Iris pigment epithelial cell (primary cell): Measurements from ENCODE around the gene RAB4B.
"Not testable (repeated sequence)": the region's sequence is repeated elsewhere in the genome, so short reads cannot be mapped to it uniquely, and the experiment has no call there.

ENCODE experiments used
- DNase-seq: peaks from one replicate; pipeline ENCODE4 v3.0.0-alpha.2; 2011; ENCODE audit warnings: low read depth

RAB4B gene, protein sequence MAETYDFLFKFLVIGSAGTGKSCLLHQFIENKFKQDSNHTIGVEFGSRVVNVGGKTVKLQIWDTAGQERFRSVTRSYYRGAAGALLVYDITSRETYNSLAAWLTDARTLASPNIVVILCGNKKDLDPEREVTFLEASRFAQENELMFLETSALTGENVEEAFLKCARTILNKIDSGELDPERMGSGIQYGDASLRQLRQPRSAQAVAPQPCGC

DNA sequence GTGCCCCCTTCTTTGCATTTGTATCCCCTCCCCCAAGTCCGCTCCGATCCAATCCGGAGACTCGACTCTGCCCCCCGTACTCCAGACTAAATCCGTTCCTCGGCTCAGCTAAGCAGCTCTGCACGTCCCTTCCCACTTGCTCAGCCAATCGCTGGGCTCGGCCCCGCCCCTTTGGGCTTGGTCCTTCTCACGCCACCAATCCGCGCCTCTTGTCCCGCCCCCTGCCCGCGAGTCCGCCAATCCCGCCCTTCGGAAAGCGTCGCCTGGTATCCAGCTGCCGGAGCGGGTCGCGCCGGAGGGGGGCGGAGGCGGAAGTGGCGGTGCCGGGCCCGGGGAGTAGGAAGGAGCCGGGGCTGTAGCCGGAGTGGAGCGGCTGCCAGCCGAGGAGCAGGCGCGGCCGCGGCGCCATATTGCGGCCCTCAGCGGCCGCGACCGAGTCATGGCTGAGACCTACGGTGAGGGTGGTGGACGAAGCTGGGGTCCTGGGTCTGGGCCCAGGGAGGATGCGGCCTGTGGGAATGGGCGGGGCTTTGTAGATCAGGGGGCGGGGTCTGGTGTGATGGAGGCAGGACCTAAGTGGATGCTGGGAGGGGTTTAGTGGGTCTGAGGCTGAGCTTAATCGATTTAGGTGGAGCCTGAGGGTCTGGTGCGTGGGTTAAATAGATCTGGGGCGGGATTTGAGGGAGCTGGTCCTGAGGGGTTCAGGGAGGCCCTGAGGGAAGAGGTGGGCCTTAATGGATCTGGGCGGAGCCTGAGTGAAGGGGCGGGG is at the start of gene RAB4B:
RAB4B (plus strand) TSS at position 311 of the 769 bp plus-strand sequence; CDS start at position 440, 129 bp downstream.
- DNase-seq = peak; percentile 100

DNA sequence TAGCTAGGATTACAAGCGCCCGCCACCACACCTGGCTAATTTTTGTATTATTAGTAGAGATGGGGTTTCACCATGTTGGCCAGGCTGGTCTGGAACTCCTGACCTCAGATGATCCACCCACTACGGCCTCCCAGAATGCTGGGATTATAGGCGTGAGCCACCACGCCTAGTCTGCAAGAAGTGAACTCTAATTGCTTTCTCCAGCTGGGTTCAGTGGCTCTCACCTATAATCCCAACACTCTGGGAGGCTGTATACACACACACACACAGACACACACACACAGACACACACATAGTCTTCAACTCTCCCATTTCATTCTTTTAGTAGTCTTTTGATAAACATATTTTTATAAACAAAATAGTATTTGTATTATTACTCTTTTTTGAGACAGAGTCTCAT is 48.0 kb upstream of the RAB4B start:
- DNase-seq = not testable (repeated sequence)

DNA sequence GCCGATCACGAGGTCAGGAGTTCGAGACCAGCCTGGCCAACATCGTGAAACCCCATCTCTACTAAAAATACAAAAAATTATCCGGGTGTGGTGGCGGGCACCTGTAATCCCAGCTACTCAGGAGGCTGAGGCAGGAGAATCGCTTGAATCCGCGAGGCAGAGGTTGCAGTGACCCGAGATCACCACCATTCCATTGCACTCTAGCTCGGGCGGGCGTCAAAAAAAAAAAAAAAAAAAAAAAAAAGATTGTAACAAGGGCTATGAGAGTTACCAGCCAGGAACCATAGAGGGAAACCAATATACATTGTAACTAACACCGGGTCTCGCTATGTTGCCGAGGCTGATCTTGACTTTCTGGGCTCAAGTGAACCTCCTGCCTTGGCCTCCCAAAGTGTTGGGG is 45.7 kb upstream of the RAB4B start:
- DNase-seq = not testable (repeated sequence)

DNA sequence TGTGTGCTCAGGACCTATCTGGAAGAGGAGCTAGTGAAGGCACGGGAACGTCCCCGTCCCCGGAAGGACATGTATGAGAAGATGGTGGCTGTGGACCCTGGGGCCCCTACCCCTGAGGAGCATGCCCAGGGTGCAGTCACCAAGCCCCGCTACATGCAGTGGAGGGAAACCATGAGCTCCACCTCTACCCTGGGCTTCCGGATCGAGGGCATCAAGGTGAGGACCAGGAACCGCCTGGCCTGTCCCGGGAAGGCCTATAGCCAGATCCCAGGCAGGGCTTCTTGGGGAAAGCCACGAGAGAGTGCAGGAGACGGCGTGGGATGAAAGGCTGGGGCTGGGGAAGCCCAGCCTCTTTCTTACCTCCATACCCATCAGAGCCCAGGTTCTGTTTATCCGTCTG is 44.9 kb upstream of the RAB4B start:
- DNase-seq = no peak

DNA sequence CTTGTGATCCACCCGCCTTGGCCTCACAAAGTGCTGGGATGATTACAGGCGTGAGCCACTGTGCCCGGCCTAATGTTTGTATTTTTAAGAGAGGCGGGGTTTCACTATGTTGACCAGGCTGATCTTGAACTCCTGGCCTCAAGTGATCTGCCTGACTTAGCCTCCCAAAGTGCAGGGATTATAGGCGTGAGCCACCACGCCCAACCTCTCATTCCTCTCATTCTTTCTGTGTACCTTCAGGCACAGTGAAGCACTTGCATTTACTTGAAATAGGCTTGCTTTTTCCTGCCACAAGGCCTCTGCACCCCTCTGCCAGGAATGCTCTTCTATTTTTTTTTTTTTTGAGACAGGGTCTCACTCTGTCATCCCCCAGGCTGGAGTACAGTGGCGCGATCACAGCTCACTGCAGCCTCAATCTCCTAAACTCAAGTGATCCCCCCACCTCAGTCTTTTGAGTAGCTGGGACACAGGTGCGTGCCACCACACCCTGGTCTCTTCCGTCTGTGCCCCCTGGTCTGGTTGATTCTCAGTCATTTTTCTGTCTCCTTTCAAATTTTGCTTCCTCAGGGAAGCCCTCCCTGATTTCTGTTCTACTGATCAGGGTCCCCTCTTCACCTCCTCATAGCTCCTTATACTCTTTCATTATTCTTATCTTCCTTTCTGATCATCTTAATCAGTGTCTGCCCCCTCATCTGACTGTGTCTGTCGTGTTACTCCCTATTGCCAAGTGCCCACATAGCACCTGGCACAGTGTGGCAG is 42.9 kb upstream of the RAB4B start:
- DNase-seq = no peak

DNA sequence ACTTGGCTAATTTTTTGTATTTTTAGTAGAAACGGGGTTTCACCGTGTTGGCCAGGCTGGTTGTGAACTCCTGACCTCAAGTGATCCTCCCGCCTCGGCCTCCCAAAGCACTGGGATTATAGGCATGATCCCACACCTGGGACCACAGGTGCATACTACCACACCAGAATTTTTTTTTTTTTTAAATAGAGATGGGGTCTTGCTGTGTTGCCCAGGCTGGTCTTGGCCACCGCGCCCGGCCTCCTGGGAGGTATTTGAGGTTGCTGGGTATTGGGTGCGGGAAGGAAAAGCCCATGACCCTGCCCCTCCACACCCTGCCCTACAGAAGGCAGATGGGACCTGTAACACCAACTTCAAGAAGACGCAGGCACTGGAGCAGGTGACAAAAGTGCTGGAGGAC is 41.4 kb upstream of the RAB4B start:
- DNase-seq = no peak

DNA sequence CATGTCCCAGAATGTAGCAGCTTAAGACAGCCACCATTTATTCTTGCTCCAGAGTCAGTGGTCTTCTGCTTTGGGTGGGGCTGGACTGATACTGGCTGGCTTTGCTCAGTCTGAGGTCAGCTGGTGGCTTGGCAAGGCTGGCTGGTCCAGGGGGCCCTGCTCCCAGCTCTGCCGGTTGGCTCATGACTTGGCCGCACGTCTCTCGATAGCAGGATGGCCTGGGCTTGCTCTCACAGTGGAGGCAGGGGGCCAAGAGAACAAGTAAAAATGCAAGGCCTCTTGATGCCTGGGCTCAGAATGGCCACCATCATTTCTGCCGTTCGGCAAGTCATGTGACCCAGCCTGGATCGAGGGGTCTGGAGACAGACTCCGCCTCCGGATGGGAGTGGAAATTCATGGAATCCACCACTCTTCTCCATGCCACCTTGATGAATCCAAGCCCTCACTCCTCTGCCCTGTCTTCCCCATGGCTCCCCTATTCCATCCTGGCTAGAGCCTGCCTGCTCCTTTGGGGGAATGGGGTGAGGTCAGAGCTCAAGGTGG is 40.9 kb upstream of the RAB4B start:
- DNase-seq = no peak

DNA sequence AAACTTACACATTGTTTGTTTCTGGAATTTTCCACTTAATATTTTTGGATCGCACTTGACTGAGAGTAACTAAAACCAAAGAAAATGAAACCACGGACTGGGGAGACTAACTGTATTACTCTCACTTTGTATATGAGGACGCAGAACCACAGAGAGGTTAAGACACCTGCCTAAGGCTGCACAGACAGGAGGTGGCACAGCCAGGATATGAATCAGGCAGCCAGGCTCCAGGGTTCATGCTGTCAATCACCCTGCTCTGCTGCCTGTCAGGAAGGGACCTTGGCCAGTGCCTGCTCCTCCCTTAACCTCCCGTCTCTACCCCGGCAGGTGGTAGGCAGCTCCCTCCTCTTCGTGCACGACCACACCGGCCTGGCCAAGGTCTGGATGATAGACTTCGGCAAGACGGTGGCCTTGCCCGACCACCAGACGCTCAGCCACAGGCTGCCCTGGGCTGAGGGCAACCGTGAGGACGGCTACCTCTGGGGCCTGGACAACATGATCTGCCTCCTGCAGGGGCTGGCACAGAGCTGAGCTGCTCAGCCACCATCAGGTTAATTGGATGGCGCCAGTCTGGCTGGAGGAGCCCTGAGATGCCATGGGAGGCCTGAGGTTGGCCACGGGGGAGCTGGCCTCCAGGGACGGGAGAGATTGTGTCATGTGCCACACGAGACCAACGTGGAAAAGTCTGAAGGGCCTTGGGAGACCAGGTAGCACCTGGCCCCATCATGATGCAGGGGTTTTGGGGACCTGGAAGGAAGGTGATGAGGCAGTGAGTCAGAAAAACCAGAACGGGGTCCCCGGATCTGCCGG is 38.8 kb upstream of the RAB4B start:
- DNase-seq = no peak

DNA sequence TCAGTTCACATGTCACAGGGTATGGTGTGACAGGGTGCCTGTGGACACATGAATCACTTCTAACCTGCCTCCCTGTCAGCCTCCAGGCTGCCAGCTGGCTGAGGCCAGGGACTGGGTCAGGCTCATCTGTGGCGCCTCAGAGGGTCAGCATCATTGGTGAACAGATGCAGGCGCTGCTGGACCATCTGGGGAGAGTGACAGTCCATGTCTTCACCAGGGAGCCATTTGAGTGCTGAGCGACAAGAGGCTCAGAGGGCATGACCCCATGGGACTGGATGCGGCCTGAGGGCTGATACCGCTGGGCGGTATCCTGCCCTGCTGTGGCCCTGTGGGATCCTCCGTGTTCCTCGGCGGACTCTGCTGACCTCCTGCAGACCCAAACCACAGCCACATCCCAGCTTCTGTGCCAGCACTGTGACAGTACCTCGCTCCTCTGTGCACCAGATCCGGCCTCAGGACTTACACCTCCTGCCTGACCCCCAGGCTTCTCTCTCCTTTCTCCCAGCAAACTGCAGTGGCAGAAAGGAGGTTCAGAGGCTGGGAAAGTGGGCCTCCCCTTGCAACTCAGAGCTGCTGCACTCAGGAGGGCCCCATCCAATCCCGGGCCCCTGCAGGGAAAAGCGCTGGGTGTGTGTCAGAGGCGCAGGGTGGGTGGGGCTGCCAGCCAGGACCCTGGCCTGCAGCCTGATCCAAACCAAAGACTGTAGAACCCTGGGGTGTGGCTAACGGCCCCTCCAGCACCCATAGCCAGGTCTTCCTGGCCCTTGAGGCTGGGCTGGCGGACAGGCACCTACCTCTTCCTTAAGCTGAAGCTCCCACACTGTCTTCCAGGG is 38.0 kb upstream of the RAB4B start:
- no peak for DNase-seq

DNA sequence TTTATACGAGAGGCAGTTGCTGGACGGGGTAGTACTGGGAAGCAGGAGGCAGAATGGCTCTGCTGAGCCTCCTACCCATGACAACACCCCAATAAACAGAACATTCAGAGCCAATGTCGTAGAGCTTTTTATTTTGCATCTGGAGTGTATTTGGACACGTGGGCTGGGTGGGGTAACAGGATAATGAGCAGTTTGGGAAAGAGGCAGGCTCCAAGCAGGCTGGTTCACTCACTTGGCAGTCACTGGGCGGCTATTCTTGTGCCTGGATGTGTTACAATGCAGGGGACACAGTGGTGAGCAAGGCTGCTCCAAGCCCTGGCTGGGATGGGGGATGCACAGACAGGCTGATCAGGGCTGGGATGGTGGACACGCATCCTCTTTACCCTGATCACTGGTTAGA is 37.3 kb upstream of the RAB4B start:
- no peak for DNase-seq

DNA sequence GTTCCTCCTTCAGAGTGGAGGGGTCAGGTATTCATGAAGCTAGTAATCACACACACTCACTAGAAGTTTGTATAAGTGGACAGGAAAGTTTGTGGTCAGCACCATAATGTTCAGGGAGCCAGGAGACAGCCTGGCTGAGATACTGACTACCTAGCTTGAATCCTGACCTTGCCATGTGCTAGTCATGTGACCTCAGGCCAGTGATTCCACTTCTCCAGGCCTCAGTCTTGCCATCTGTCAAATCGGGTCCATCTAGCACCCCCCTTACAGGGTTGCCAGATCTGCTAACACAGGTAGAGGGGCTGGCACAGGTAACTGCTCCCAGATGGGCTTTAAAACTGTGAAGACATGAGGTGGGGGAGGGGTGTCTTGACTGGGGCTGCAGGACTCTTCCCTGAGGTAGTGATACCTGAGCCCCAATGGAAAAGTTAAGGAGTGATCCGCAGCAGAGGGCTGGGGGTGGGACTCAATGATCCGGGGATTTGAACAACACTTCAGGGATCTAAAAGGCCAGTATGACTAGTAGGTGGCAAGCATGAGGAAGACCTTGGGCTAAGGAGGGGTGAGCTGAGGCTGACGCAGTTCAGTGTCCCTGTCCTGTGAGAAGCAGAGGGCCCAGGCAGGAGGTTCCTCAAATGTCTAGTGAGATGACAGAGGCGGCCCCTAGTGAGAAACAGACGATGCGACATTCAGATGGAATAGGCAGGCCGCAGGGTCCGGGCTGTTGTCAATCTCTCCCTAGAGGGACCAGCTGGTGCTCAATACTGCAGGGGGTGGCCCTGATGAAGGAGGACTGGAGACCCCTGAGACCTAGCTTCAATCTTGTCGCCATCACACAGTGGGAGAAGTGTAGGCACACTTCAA is 36.3 kb upstream of the RAB4B start:
- DNase-seq = peak; percentile 16

DNA sequence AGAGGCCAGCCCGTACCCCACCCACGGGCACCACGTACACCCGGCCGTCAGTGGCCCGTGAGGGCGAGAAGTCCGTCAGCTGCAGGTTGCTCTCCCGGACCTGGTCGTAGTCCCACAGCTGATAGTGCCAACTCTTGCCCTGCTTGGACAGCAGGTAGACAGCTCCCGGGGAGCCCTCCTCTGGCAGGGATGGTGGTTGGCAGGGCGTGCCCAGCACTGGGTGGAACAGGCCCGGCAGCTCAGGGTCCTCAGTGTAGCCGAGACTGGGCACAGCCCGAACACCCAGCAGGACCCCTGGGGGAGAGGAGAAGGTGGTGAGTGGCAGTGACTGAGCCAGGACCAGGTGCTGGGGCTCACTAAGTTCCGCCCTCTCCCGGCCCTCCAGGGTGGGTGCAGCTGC is 35.6 kb upstream of the RAB4B start:
- no peak for DNase-seq

DNA sequence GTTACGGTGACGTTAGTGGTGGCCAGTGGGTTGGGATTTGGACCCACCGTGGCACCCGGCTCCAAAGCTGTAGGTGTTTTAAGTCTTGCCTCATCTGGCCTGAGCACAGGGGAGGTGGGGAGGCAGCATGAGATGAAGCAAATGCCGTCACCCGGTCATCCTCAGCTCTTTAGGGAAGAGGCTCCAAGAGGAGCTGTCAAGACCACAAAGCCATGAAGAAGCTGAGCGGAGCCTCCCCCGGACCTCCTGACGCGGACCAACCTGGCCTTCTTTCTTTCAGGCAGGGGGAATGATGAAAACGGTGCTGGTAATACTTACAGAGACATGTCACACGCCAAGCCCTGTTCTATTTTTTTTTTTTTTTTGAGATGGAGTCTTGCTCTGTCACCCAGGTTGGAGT is 35.2 kb upstream of the RAB4B start:
- DNase-seq = no peak

DNA sequence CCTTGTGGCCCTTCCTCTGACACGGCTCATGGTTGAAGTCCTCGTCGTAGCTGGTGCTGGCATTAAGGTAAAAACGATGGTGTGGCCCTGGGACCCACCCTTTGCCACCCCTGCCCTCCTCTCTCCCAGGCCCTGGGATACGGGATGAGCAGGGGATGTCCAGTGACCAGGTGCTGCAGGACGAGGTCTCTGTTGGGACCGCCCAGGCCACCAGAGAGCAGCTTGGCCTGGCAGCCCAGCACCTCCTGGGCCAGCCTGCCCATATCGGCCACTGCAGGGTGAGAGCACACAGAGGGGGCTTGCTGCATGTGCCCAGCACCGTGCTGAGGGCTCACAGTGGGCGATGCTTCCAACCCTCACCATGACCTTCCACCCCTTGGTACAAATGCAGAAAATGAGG is 34.1 kb upstream of the RAB4B start:
- DNase-seq = no peak

DNA sequence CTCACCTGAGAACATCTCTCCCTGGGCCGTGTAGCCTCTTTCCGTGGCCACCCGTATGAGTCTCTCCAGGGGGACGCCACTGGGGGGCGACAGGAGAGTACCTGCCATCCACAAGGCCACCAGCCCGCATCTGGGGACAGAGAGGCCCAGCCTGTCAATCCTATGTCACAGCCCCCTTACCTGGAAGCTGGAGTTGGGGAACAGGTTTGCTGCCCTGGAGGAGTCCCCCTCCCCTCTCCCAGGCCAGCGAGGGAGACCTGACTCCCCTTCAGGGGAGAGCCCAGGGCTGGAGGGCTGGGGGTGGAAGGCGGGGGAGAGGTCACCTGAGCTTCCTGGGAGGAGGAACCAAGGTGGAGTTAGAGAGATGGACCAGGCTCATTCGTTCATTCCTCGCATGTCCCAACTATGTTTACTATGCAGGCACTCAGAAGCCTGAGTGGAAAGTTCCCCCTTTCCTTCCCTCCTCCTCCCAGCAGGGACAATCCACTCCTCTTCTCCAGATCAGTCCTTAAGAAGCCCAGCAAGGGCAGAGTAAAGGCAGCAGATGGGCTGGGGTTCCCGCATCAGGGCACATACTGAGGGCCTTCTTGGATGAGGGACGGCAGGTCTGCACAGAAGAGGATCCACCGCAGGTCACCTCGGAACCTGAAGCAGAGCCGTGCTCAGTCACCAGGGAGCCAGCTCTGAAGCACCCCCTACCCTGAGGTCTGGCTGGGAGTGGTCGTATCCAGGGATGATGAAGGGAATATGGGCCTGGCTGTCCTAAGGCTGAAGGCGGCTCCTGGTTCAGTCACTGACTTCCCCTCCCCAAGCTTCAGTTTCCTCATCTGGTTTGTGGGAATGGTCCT is 33.3 kb upstream of the RAB4B start:
- no peak for DNase-seq

DNA sequence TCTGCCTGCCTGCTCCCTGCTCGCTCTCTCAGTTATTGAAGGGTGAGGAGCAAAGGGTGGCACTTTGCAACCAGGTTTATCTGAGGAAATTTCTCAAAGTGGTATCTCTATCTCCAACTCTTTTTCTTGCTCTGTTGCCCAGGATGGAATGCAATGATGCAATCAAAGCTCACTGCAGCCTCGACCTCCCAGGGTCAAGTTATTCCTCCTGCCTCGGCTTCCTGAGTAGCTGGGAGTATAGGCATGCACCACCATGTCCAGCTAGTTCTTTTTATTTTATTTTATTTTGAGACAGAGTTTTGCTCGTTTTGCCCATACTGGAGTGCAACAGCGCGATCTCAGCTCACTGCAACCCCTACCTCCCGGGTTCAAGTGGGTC is 32.7 kb upstream of the RAB4B start:
- DNase-seq = peak; percentile 75

DNA sequence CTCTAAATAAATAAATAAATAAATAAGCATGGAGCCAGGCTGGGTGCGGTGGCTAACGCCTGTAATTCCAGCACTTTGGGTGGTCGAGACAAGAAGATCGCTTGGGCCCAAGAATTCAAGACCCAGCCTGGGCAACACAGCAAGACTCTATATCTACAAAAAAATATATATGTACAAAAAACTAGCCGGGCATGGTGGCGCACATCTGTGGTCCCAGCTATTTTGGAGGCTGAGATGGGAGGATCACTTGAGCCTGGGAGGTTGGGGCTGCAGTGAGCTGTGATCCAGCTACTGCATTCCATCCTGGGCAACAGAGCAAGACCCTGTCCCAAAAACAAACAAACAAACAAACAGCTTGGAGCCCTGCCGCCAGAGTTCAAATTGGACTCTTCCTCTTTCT is 30.5 kb upstream of the RAB4B start:
- no peak for DNase-seq

DNA sequence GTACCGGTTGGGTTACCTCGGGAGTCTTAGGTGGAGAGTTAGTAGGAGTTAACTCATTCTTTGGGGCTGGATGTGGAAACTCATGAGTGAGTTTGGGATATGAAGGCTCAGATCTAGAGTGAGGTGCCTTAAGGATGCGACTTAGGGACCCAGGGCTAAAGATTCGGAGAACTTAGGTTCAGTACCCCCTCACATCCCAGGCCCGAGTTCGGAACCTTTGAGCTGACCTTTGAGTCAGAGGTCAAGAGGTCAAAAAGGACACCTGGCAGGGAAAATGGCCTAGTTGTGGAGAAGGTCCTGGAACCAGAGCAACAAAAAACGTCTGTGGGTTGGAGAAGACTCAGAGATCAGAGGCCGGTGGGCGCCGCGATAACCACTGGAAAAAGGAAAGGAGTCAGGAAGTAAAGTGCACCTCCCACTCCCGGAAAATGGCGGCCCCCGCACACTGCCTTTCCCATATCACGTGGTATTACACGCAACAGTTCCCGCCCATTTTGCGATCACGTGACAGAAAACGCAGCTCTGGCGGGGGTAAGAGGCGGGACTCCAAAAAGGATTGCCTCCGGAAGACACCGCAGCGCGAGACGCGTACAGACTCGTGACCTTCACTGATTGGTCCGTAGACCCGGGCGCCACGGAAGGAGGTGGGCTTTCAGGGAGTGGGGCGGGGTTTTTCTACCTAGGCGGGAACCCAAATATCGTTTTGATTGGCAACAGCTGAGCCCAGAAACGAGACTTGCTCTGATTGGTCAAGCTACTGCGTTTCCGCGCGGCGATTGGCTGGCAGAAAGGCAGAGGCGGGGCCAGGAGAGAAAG is 27.8 kb upstream of the RAB4B start, which contains the start of gene ACTMAP:
ACTMAP (minus strand) TSS at position 420 of the 816 bp plus-strand sequence. CDS start 674 bp downstream, outside the sequence.
- DNase-seq = peak; percentile 100
